ENCODE measurements around the gene MZT2A. TPM values are rescaled to one million over a fixed set of nuclear protein-coding genes. Genes with fewer than 3 reads are reported as not detected.
"Not testable (repeated sequence)": the region's sequence is repeated elsewhere in the genome, so short reads cannot be mapped to it uniquely, and the experiment has no call there.

MZT2A gene
- total RNA-seq, 4 donors from 2014 or later = 24.2 to 36.1 (median 32.3) TPM

DNA sequence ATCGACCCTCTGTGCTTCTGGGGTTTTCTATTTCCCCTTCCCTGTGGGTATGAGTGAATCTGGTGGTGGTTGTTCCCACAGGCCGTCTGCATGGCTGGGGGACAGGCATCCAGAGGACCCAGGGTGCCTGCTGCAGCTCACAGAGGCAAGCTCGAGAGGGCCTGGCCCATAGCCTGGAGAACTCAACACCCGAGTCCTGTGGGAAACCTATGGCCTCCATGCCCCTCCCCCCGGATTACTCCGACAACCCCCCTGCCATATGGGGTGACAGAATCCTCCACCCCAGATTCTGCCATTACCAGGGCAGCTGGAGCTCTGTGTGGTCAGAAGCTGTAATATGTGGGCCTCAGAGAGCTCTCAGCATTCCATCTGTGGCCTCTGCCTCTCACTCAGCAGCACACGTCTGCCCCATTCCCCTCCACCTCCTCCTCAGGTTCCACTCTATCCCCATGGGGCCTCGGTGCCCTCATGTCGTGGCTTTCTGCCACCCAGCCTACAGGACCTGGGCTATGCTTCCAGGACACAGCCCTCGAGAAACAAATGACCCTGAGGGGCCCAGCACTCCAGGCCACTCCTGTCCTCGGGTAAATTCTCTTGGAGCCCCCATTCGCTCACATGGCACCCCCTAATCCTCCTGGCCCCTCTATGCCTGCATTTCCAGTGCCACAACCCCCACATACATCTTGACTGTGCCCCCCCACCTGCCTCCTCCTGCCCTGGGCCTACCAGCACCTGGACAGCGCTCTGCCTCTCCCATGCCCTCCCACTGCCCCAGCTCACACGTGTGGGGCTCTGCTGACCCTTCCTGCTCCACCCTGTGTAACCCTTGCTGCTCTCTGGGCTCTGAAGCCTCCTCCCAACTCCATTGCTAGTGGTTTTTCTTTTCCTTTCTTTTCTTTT is 3.6 kb downstream of the MZT2A start:
- H3K9me3 ChIP-seq = no peaks in the 10 kb centered on the region
- ATAC-seq (no peak), DNase-seq (no peak)
- intact Hi-C loops (cut with DNase I; ENCODE audit: low total_unique reads) = loop anchor here (5.0 kb wide), 1 partner anchor 1301 kb away; no protein-coding TSS in a partner anchor
- no peak overlapping the region for H3K27ac ChIP-seq
- no peaks in the 10 kb centered on the region for H3K36me3 ChIP-seq
- peaks cover 0 to 7% of the 10 kb centered on the region in 2 donors for H3K4me1 ChIP-seq
- in situ Hi-C loops (cut with MboI; ENCODE audit: low sequenced_read_pairs in 4 of 4) = no loop called here
- H3K27me3 ChIP-seq = no peaks in the 10 kb centered on the region
- TF ChIP-seq POLR2A (IDR thresholded peaks at IDR 0.05) = no peak
- H3K4me3 ChIP-seq = no peak overlapping the region

DNA sequence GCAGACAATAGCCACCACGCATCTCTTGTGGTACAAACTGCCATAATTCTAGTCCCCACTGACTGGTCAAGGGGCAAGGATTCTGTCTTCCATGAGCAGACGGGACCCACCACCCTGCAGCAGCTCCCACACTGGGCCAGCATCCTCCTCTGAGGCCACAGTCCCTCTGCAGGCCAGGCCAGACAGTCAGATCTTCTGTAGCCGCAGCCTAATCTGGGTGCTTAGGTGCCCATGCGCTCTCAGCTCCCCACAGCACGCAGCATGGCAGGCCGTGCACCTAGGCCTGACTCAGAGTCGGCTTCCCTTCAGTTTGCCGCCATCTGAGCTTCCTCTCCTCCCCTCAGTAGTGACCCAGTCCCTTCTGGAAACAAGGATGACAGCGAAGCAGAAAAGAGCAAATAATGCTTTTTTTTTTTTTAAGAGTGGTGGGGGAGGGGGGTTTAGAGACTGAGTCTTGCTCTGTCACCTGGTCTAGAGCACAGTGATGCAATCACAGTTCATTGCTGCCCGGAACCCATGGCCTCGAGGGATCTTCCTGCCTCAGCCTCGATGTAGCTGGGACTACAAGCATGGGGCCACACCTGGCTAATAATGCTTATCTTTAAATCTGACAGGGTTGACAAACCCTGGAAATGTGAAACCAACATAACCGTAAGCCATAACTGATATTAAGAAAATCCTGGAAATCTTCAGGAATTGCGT is 5.8 kb downstream of the MZT2A start:
- H3K36me3 ChIP-seq; H3K4me3 ChIP-seq; H3K9me3 ChIP-seq; ATAC-seq; H3K27me3 ChIP-seq; DNase-seq; in situ Hi-C loops (cut with MboI; ENCODE audit: low sequenced_read_pairs in 4 of 4); H3K27ac ChIP-seq; H3K4me1 ChIP-seq: not testable (repeated sequence)
- intact Hi-C loops (cut with DNase I; ENCODE audit: low total_unique reads) = loop anchor here (5.0 kb wide), 1 partner anchor 1299 kb away; no protein-coding TSS in a partner anchor

DNA sequence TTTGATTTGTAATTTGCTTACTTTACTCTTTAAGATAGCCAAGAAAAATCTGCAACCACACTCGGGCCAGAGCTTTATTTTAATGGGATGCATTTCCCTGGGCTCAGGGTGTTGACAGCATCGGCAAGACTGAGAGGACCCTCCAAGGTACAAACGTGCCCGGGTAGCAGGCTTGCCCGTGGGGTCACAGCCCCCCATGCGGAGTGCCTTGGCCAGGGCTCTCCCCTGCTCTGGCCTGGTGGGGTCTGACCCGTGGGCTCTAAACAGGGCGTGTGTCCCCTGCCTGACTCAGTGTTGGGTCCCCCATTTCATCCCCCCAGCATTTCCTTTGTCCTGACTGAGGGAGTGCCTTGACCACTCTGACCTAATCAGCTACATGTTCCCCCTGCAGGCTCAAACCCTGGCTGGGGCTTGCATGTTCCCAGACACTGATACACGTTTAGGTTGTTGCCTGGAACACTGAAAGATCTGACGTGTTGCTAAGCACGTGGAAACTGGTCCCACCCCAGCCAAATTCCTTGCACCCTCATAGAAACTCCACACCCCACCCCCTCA is 7.2 kb downstream of the MZT2A start:
- H3K9me3 ChIP-seq; H3K4me3 ChIP-seq; H3K27ac ChIP-seq; H3K27me3 ChIP-seq; H3K4me1 ChIP-seq; H3K36me3 ChIP-seq; ATAC-seq; in situ Hi-C loops (cut with MboI; ENCODE audit: low sequenced_read_pairs in 4 of 4); DNase-seq: not testable (repeated sequence)
- intact Hi-C loops (cut with DNase I; ENCODE audit: low total_unique reads) = loop anchor here (5.0 kb wide), 1 partner anchor 1298 kb away; no protein-coding TSS in a partner anchor

DNA sequence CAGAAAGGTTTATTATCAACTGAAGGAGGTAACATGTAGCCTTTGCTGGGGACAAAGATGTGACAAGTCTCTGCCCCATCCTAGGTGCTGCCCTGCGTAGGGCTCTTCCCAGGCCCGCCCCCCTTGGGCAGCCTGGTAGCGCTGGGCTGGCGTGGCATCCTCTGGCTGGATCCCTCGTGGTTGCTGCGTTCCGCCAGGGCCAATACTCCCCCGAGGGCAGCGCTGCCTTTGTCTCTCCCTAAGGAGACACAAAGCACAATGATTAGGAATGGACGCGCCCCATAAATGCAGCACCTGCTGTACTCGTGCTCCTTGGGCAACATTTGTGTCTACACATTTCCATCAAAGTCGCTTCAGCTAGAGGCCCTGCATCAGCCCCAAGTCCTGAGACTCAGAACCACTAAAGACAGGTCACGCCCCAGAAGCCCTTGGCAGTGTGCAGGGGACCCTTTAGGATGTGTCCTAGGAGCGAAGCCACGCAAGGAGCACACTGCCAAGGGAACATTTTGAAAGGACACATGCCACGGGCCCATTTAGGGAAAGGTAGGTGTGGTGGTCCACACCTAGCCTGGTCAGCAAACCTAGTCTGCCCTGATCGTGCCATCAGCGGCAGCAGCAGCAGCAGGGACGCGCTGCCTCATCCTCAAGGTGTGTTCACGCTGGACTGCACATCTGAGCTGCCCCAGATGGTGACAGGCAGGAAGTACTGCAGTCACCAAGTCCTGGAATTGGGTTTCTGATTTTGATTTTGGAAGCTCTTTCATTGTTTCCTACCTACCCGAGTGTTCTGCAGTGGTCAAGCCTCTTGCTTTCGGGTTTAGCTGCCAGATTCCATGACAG is 8.0 kb downstream of the MZT2A start:
- H3K4me3 ChIP-seq; H3K9me3 ChIP-seq; H3K4me1 ChIP-seq; H3K27ac ChIP-seq; H3K27me3 ChIP-seq; ATAC-seq; intact Hi-C loops (cut with DNase I; ENCODE audit: low total_unique reads); in situ Hi-C loops (cut with MboI; ENCODE audit: low sequenced_read_pairs in 4 of 4); H3K36me3 ChIP-seq; DNase-seq: not testable (repeated sequence)

GRCh38 chr2:131482506-131483155 is 9.6 kb downstream of the MZT2A start:
- DNase-seq; intact Hi-C loops (cut with DNase I; ENCODE audit: low total_unique reads); H3K27me3 ChIP-seq; ATAC-seq; H3K27ac ChIP-seq; H3K9me3 ChIP-seq; H3K4me3 ChIP-seq; H3K36me3 ChIP-seq; in situ Hi-C loops (cut with MboI; ENCODE audit: low sequenced_read_pairs in 4 of 4); H3K4me1 ChIP-seq: not testable (repeated sequence)

- DNase-seq; intact Hi-C loops (cut with DNase I; ENCODE audit: low total_unique reads); H3K36me3 ChIP-seq; in situ Hi-C loops (cut with MboI; ENCODE audit: low sequenced_read_pairs in 4 of 4); H3K27me3 ChIP-seq; H3K4me3 ChIP-seq; H3K4me1 ChIP-seq; ATAC-seq; H3K9me3 ChIP-seq; H3K27ac ChIP-seq: not testable (repeated sequence)
Observed at GRCh38 chr2:131480351-131480750, 11.8 kb downstream of the MZT2A start.

- DNase-seq; H3K27ac ChIP-seq; H3K4me3 ChIP-seq; H3K4me1 ChIP-seq; H3K27me3 ChIP-seq; H3K36me3 ChIP-seq; intact Hi-C loops (cut with DNase I; ENCODE audit: low total_unique reads); H3K9me3 ChIP-seq; ATAC-seq; in situ Hi-C loops (cut with MboI; ENCODE audit: low sequenced_read_pairs in 4 of 4): not testable (repeated sequence)
Observed at GRCh38 chr2:131478850-131479461, 13.2 kb downstream of the MZT2A start.

- H3K36me3 ChIP-seq; H3K4me3 ChIP-seq; in situ Hi-C loops (cut with MboI; ENCODE audit: low sequenced_read_pairs in 4 of 4): not testable (repeated sequence)
Observed at GRCh38 chr2:131478074-131478849, 13.9 kb downstream of the MZT2A start.

DNA sequence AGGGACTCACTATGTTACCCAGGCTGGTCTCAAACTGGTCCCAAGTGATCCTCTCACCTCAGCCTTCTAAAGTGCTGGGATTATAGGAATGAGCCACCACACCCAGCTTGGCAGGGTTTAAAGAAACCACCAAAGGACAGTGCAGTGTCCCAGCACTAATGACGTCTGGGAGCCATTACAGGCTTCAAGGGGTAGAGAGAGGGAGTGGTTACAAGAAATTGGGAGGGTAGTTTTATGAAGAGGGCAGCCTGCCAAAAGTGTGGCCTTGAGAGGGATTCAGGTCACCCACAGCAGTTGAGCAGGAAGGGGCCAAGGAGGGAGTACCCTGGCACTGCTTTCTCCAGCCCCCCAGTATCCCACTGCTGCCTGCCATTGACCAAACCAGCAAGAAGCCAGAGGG is 15.0 kb downstream of the MZT2A start:
- H3K27ac ChIP-seq; H3K27me3 ChIP-seq; H3K36me3 ChIP-seq; ATAC-seq; in situ Hi-C loops (cut with MboI; ENCODE audit: low sequenced_read_pairs in 4 of 4); DNase-seq; H3K4me3 ChIP-seq; H3K9me3 ChIP-seq; H3K4me1 ChIP-seq; intact Hi-C loops (cut with DNase I; ENCODE audit: low total_unique reads): not testable (repeated sequence)

More at GRCh38 chr2:131478074-131478849, 13.9 kb downstream of the MZT2A start:
- ATAC-seq; intact Hi-C loops (cut with DNase I; ENCODE audit: low total_unique reads); H3K27ac ChIP-seq; H3K27me3 ChIP-seq; H3K4me1 ChIP-seq; DNase-seq; H3K9me3 ChIP-seq: not testable (repeated sequence)

DNA sequence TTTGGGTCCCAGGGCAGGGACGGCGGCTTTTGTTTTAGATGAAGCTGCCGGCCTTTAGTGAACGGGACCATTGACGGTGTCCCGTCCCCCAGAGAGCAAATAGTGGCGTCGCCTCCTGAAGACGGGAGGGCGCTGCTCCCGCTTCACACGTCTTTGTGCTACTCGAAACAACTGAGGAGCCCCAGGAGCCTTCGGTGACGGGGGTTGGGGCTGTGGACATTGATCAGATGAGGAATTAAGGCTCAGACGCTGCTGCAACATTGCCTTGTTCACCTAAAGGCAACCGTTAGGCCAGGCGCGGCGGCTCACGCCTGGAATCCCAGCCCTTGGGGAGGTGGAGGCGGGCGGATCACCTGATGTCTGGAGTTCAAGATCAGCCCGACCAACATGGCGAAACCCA is 15.8 kb downstream of the MZT2A start:
- DNase-seq; in situ Hi-C loops (cut with MboI; ENCODE audit: low sequenced_read_pairs in 4 of 4); ATAC-seq; H3K27me3 ChIP-seq; H3K4me1 ChIP-seq; H3K4me3 ChIP-seq; intact Hi-C loops (cut with DNase I; ENCODE audit: low total_unique reads); H3K9me3 ChIP-seq; H3K27ac ChIP-seq; H3K36me3 ChIP-seq: not testable (repeated sequence)
